PC-9 (cell line): Measurements from ENCODE around the gene PTOV1. TPM values are rescaled to one million over a fixed set of nuclear protein-coding genes. Genes with fewer than 3 reads are reported as not detected.

Source experiments
- BruUV-seq: library from RNA; stranded (reverse); fragments of 400-500 nt; replicated peaks from 2 replicates; lab custom pipeline; 2021; lab: Mats Ljungman, UMichigan
- CTCF ChIA-PET: fragments of 300-600 bp; sonication (Branson Sonifier 250); formaldehyde crosslinking; loops from one replicate; lab custom pipeline; 2022; ENCODE audit warnings: antibody characterized with exemption; lab: Charles Lee
- POLR2A ChIA-PET: fragments of 300-600 bp; sonication (Branson Sonifier 250); formaldehyde crosslinking; loops from one replicate; lab custom pipeline; 2022; ENCODE audit warnings: antibody characterized with exemption; ENCODE audit not compliant: unreplicated experiment; lab: Charles Lee
- DNase-seq, 2 experiments: peaks; one replicate each; pipeline versions ENCODE4 v3.0.0 to v3.0.0-alpha.2; 2015 to 2022; ENCODE audit warnings: mixed read lengths in 1 of 2
- H2AFZ ChIP-seq: fragments of 200-600 bp; sonication (generic); 2 replicates; pipeline ENCODE4 v1.8.1; 2017; ENCODE audit warnings: antibody characterized with exemption
- H3F3A ChIP-seq: fragments of 200-600 bp; sonication (generic); 2 replicates; pipeline ENCODE4 v1.8.1; 2017; ENCODE audit warnings: antibody characterized with exemption, mild to moderate bottlenecking, low read depth; ENCODE audit not compliant: insufficient read depth
- H3K27ac ChIP-seq: fragments of 200-600 bp; sonication (generic); 2 replicates; pipeline ENCODE4 v1.6.1; 2016; ENCODE audit warnings: mixed run types
- H3K27me3 ChIP-seq: fragments of 200-600 bp; sonication (generic); 2 replicates; pipeline ENCODE4 v1.6.1; 2016; ENCODE audit warnings: low read depth, mixed run types; ENCODE audit not compliant: insufficient read depth
- H3K36me3 ChIP-seq: fragments of 200-600 bp; sonication (generic); 2 replicates; pipeline ENCODE4 v1.6.1; 2016; ENCODE audit warnings: low read depth, mixed run types
- H3K4me1 ChIP-seq: fragments of 200-600 bp; sonication (generic); replicated peaks from 2 replicates; pipeline ENCODE4 v1.6.1; 2016; ENCODE audit warnings: mixed run types; ENCODE audit not compliant: insufficient read depth
- H3K4me2 ChIP-seq: fragments of 200-600 bp; sonication (generic); 2 replicates; pipeline ENCODE4 v1.6.1; 2017; ENCODE audit warnings: mixed run types
- H3K4me3 ChIP-seq: fragments of 200-600 bp; sonication (generic); 2 replicates; pipeline ENCODE4 v1.6.1; 2016; ENCODE audit warnings: mixed run types
- H3K79me2 ChIP-seq: fragments of 200-600 bp; sonication (generic); 2 replicates; pipeline ENCODE4 v1.6.1; 2017; ENCODE audit warnings: low read depth, mixed run types
- H3K9me2 ChIP-seq: fragments of 200-600 bp; sonication (generic); 2 replicates; pipeline ENCODE4 v1.8.1; 2017; ENCODE audit warnings: mild to moderate bottlenecking; ENCODE audit not compliant: insufficient read depth
- H3K9me3 ChIP-seq: fragments of 200-600 bp; sonication (generic); 2 replicates; pipeline ENCODE4 v1.8.1; 2016; ENCODE audit warnings: low read depth; ENCODE audit not compliant: insufficient read depth
- H4K20me1 ChIP-seq: fragments of 200-600 bp; sonication (generic); 2 replicates; pipeline ENCODE4 v1.8.1; 2017; ENCODE audit not compliant: insufficient read depth
- CTCF ChIP-seq: fragments of 200-600 bp; sonication (generic); conservative IDR thresholded peaks from 2 replicates; pipeline ENCODE4 v1.6.1; 2017; ENCODE audit warnings: mixed run types, antibody characterized with exemption, mild to moderate bottlenecking, moderate library complexity
- EZH2 ChIP-seq: fragments of 200-600 bp; sonication (generic); IDR thresholded peaks from 2 replicates; pipeline ENCODE4 v1.8.0; 2017; ENCODE audit warnings: antibody characterized with exemption, low read depth
- intact Hi-C: fragments of 100-400 bp; cut with micrococcal nuclease; formaldehyde crosslinking; loops from one replicate; pipeline ENCODE4 v1.10.0; 2022; ENCODE audit not compliant: unreplicated experiment
- total RNA-seq: library from RNA; stranded (reverse); gene quantifications from 2 replicates; pipeline ENCODE4 v1.2.3, GENCODE V29; 2021

The PTOV1 gene
- total RNA-seq, 1 experiment from 2014 or later = 155 TPM

GRCh38 chr19:49873834-49874233 is 22.9 kb downstream of the PTOV1 start:
- no TSS peak for BruUV-seq
- ChIA-PET POLR2A (no interaction called here), CTCF (no interaction called here)
- peaks cover 27% of the 10 kb centered on the region for H3K4me1 ChIP-seq
- peaks cover 31% of the 10 kb centered on the region for H3F3A ChIP-seq
- H3K9me3 ChIP-seq = no peaks in the 10 kb centered on the region
- H4K20me1 ChIP-seq = peaks cover 28% of the 10 kb centered on the region
- H2AFZ ChIP-seq = no peak overlapping the region
- no peaks in the 10 kb centered on the region for H3K27me3 ChIP-seq
- no peak overlapping the region for H3K4me3 ChIP-seq
- no peak overlapping the region for H3K4me2 ChIP-seq
- no peak overlapping the region for H3K27ac ChIP-seq
- no peak for TF ChIP-seq CTCF
- TF ChIP-seq EZH2 = no peak
- 0 out of 2 replicates have a peak, but pooled peaks cover 8% of the 10 kb centered on the region for H3K36me3 ChIP-seq
- no peaks in the 10 kb centered on the region for H3K9me2 ChIP-seq
- DNase-seq = no peak
- intact Hi-C loops = no loop called here
- peaks cover 46% of the 10 kb centered on the region for H3K79me2 ChIP-seq

GRCh38 chr19:49874503-49875157 is 23.7 kb downstream of the PTOV1 start:
- H3K4me3 ChIP-seq = peak overlapping the region; percentile 79; the same call in 1 of the 2 replicates
- no peak overlapping the region for H3K27ac ChIP-seq
- H3K79me2 ChIP-seq = peaks cover 52% of the 10 kb centered on the region
- no peaks in the 10 kb centered on the region for H3K27me3 ChIP-seq
- BruUV-seq = no TSS peak
- 0 out of 2 replicates have a peak, but pooled peaks cover 8% of the 10 kb centered on the region for H3K36me3 ChIP-seq
- H3K4me2 ChIP-seq = peak overlapping the region; percentile 95
- CTCF ChIA-PET = no interaction called here
- POLR2A ChIA-PET = no interaction called here
- H3K9me3 ChIP-seq = no peaks in the 10 kb centered on the region
- peaks cover 31% of the 10 kb centered on the region for H3K4me1 ChIP-seq
- TF ChIP-seq EZH2 = no peak
- no peak for TF ChIP-seq CTCF
- peak in 1 of 2 experiments; percentile 55 for DNase-seq
- H4K20me1 ChIP-seq = peaks cover 31% of the 10 kb centered on the region
- no peak overlapping the region for H2AFZ ChIP-seq
- peaks cover 34% of the 10 kb centered on the region; the same call in 1 of the 2 replicates for H3F3A ChIP-seq
- intact Hi-C loops = loop anchor here (5.0 kb wide), 2 partner anchors 53 to 153 kb away; partner anchors contain the start of genes ATF5, NUP62, VRK3 and ZNF473
- no peaks in the 10 kb centered on the region for H3K9me2 ChIP-seq

- 0 out of 2 replicates have a peak, but pooled peaks cover 10% of the 10 kb centered on the region for H3K36me3 ChIP-seq
- no peaks in the 10 kb centered on the region for H3K27me3 ChIP-seq
- peaks cover 52% of the 10 kb centered on the region for H3K79me2 ChIP-seq
- peaks cover 29% of the 10 kb centered on the region for H3K4me1 ChIP-seq
- intact Hi-C loops = loop anchor here (5.0 kb wide), 2 partner anchors 52 to 152 kb away; partner anchors contain the start of genes ATF5, NUP62, VRK3 and ZNF473
- H3K9me2 ChIP-seq = no peaks in the 10 kb centered on the region
- H3K27ac ChIP-seq = peak overlapping the region; percentile 92
- DNase-seq = no peak
- ChIA-PET CTCF (no interaction called here), POLR2A (no interaction called here)
- BruUV-seq = no TSS peak
- peak overlapping the region; percentile 79 for H3K4me3 ChIP-seq
- no peak overlapping the region for H2AFZ ChIP-seq
- peaks cover 29% of the 10 kb centered on the region; the same call in 1 of the 2 replicates for H3F3A ChIP-seq
- TF ChIP-seq CTCF (no peak), EZH2 (no peak)
- peaks cover 31% of the 10 kb centered on the region for H4K20me1 ChIP-seq
- no peaks in the 10 kb centered on the region for H3K9me3 ChIP-seq
- peak overlapping the region; percentile 95 for H3K4me2 ChIP-seq
These were observed 24.2 kb downstream of the PTOV1 start for GRCh38 chr19:49875177-49875576.
